T-helper 22 cell (primary cell): ENCODE measurements around the gene SLC28A3.

ENCODE experiments used
- DNase-seq: peaks from one replicate; pipeline ENCODE4 v3.0.0-alpha.2; 2020; ENCODE audit warnings: low read depth

Gene SLC28A3

GRCh38 chr9:84339503-84339902, 1.1 kb downstream of the SLC28A3 start:
- DNase-seq = no peak

GRCh38 chr9:84338792-84339191, 1.8 kb downstream of the SLC28A3 start:
- DNase-seq = no peak

GRCh38 chr9:84337252-84337651, 3.3 kb downstream of the SLC28A3 start:
- no peak for DNase-seq

GRCh38 chr9:84331119-84331809, 9.3 kb downstream of the SLC28A3 start:
- no peak for DNase-seq

- no peak for DNase-seq
These were observed 10.3 kb downstream of the SLC28A3 start for GRCh38 chr9:84330246-84330645.

GRCh38 chr9:84327184-84327583, 13.4 kb downstream of the SLC28A3 start:
- DNase-seq = no peak

GRCh38 chr9:84325347-84325973, 15.1 kb downstream of the SLC28A3 start:
- DNase-seq = no peak

GRCh38 chr9:84324811-84325210, 15.7 kb downstream of the SLC28A3 start:
- no peak for DNase-seq

- DNase-seq = no peak
These were observed 16.7 kb downstream of the SLC28A3 start for GRCh38 chr9:84323858-84324257.

GRCh38 chr9:84322828-84323227, 17.7 kb downstream of the SLC28A3 start:
- DNase-seq = no peak

GRCh38 chr9:84320231-84320630, 20.3 kb downstream of the SLC28A3 start:
- no peak for DNase-seq

- no peak for DNase-seq
These were observed 20.9 kb downstream of the SLC28A3 start for GRCh38 chr9:84319632-84320031.

GRCh38 chr9:84318981-84319380, 21.6 kb downstream of the SLC28A3 start:
- DNase-seq = no peak

GRCh38 chr9:84317563-84317962, 23.0 kb downstream of the SLC28A3 start:
- DNase-seq = no peak

- peak; percentile 3 for DNase-seq
These were observed 25.2 kb downstream of the SLC28A3 start for GRCh38 chr9:84315278-84315877.

- DNase-seq = no peak
These were observed 26.3 kb downstream of the SLC28A3 start for GRCh38 chr9:84314306-84314705.

GRCh38 chr9:84310883-84311282, 29.7 kb downstream of the SLC28A3 start:
- DNase-seq = no peak

GRCh38 chr9:84305497-84306131, 34.9 kb downstream of the SLC28A3 start:
- no peak for DNase-seq

GRCh38 chr9:84304166-84304565, 36.4 kb downstream of the SLC28A3 start:
- DNase-seq = no peak

GRCh38 chr9:84303061-84303460, 37.5 kb downstream of the SLC28A3 start:
- no peak for DNase-seq

- DNase-seq = no peak
These were observed 38.7 kb downstream of the SLC28A3 start for GRCh38 chr9:84301851-84302250.

GRCh38 chr9:84300271-84300670, 40.3 kb downstream of the SLC28A3 start:
- no peak for DNase-seq
